Common myeloid progenitor, CD34-positive (primary cell): Measurements from ENCODE around the gene RBM26.

Experiments used
- CTCF ChIA-PET: fragments of 350-600 bp; sonication (Branson Sonifier 250); formaldehyde crosslinking; loops from one replicate; lab custom pipeline; 2021; ENCODE audit warnings: antibody characterized with exemption; lab: Charles Lee
- POLR2A ChIA-PET: fragments of 350-600 bp; sonication (Branson Sonifier 250); formaldehyde crosslinking; loops from one replicate; lab custom pipeline; 2021; ENCODE audit warnings: antibody characterized with exemption; lab: Charles Lee
- DNase-seq, 3 donors: peaks; one replicate each; pipeline versions ENCODE4 v3.0.0 to v3.0.0-alpha.2; 2013
- H3K27ac ChIP-seq, 2 experiments: 1 replicate in 1 of 2; 2 replicates in 1 of 2; pipeline ENCODE4 v1.7.0; 2013; ENCODE audit warnings: inconsistent platforms in 2 of 2, low read length in 2 of 2, mild to moderate bottlenecking in 2 of 2, low read depth in 1 of 2, moderate library complexity in 1 of 2; ENCODE audit not compliant: severe bottlenecking in 2 of 2, insufficient read depth in 1 of 2, poor library complexity in 1 of 2
- H3K27me3 ChIP-seq, 5 experiments: replicated peaks in 2 of 5; 1 replicate in 3 of 5; 2 replicates in 2 of 5; pipeline versions ENCODE4 v1.6.1 to v1.7.0; 2013; ENCODE audit warnings: low read length in 4 of 5, mild to moderate bottlenecking in 2 of 5, moderate library complexity in 2 of 5, inconsistent platforms in 1 of 5; ENCODE audit not compliant: insufficient read depth in 5 of 5, control insufficient read depth in 4 of 5
- H3K36me3 ChIP-seq, 4 experiments: 1 replicate in 2 of 4; 2 replicates in 2 of 4; pipeline versions ENCODE4 v1.6.1 to v1.7.0; 2013; ENCODE audit warnings: low read length in 3 of 4, control low read depth in 1 of 4, mild to moderate bottlenecking in 1 of 4; ENCODE audit not compliant: control insufficient read depth in 4 of 4, insufficient read depth in 4 of 4
- H3K4me1 ChIP-seq, 4 experiments: 1 replicate in 3 of 4; 2 replicates in 1 of 4; pipeline versions ENCODE4 v1.6.1 to v1.7.1; 2013; ENCODE audit warnings: low read length in 3 of 4, mild to moderate bottlenecking in 3 of 4, control low read depth in 1 of 4, inconsistent platforms in 1 of 4, moderate library complexity in 1 of 4; ENCODE audit not compliant: control insufficient read depth in 4 of 4, insufficient read depth in 4 of 4; ENCODE audit errors: control extremely low read depth in 1 of 4
- H3K4me3 ChIP-seq, 7 experiments: 1 replicate in 4 of 7; 2 replicates in 3 of 7; pipeline versions ENCODE4 v1.5.1 to v1.7.0; 2013; ENCODE audit warnings: mild to moderate bottlenecking in 7 of 7, low read length in 6 of 7, moderate library complexity in 6 of 7, inconsistent platforms in 2 of 7, low read depth in 2 of 7, control low read depth in 1 of 7; ENCODE audit not compliant: insufficient read depth in 4 of 7, control insufficient read depth in 1 of 7; ENCODE audit errors: extremely low read depth in 1 of 7
- H3K9me3 ChIP-seq, 5 experiments: 1 replicate in 4 of 5; 2 replicates in 1 of 5; pipeline versions ENCODE4 v1.6.1 to v1.7.1; 2013; ENCODE audit warnings: low read length in 4 of 5, mild to moderate bottlenecking in 2 of 5, inconsistent platforms in 1 of 5, low read depth in 1 of 5, moderate library complexity in 1 of 5; ENCODE audit not compliant: control insufficient read depth in 4 of 5, insufficient read depth in 2 of 5; ENCODE audit errors: control extremely low read depth in 1 of 5
- WGBS: methylation state at CpG from one replicate; pipeline ENCODE4 v1.1.5; 2013; ENCODE audit not compliant: insufficient coverage; 5-methylcytosine and 5-hydroxymethylcytosine counted together

The RBM26 gene

DNA sequence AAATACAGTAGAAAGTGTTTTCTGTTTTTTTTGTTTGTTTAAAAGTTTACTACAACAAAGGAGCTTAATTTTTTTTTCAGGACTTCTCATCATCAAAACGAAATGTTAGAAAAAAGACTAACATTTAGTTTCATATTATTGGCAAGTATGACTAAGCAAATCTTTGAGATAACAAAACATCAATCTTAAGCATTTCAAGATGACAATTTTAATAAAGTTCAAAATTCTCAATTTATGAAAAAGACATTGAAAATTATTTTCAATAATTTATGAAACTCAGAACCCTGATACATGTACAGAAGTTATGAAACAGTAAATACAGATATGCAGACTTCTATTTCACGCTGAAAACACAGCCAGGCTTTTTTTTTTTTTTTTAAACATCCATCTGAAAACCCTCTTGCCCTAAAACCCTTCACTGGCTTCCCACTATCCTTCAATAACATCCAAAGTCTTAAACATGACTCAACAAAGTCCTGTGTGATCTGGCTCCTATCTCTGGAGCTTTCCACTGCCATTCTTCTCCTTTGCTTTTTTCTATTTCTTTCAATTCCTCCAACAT is 3.9 kb downstream of the RBM26 start:
- no peak for DNase-seq
- Histone ChIP-seq H3K27me3 (no peaks in the 10 kb centered on the region), H3K9me3 (peaks cover 0 to 3% (median 0%) of the 10 kb centered on the region in 5 experiments), H3K27ac (peak overlapping the region in 1 of 2 experiments; percentile 15), H3K4me1 (peaks cover 37 to 56% (median 40%) of the 10 kb centered on the region in 4 experiments), H3K36me3 (peaks cover under 1 to 24% (median 11%) of the 10 kb centered on the region in 4 experiments), H3K4me3 (peak overlapping the region in 2 of 7 experiments; percentile 9 to 19)
- ChIA-PET POLR2A (interaction anchor here (0.7 kb wide), 1 partner anchor 27 kb away, joined by 3 read pairs; no protein-coding TSS in a partner anchor), CTCF (interaction anchor here (0.8 to 4.5 kb wide), 4 partner anchors 10 to 23 kb away, joined by 3 to 28 read pairs (median 4); no protein-coding TSS in a partner anchor)
- 80% methylated on average over 1 of the region's 2 CpGs for WGBS

DNA sequence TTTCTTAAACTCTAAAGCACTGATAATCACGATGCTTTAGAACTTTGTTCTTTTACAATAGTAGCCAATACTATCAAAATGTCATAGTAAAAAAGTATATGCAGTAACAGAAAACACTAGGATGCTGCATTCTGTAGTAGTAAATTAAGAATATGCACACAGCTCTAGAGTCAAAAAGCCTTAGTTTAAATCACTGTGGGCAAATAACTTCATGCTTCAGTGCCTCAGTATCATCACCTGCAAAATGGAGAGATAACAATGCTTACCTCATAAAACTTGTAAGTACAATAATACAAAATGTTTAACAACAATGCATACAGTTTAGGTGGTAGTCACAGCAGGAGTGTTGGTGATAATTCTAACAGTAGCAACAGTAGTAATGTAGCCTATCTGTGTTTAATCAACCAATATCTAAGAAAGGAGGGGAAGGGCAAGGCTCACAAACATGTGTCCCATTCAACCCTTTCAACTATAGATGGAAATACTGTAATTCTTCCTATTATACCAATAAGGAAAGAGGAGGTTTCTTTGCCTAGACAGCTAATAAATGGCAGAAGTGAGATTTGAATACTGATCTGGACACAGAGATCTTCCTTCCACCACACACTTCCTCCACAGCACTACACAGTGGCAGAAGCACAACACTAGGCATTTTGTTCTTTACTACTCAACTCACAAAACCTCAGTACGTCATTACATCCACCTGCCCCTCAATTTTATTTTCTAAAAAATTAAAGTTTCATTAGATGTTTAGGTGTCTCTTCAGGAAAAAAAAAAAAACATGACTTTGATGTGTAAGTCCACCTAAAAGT is 4.6 kb downstream of the RBM26 start:
- CTCF ChIA-PET: interaction anchor here (4.5 kb wide), 1 partner anchor 9 kb away, joined by 28 read pairs; no protein-coding TSS in a partner anchor
- H3K4me1 ChIP-seq: peaks cover 34 to 49% (median 36%) of the 10 kb centered on the region in 4 experiments
- no peak overlapping the region for H3K27ac ChIP-seq

DNA sequence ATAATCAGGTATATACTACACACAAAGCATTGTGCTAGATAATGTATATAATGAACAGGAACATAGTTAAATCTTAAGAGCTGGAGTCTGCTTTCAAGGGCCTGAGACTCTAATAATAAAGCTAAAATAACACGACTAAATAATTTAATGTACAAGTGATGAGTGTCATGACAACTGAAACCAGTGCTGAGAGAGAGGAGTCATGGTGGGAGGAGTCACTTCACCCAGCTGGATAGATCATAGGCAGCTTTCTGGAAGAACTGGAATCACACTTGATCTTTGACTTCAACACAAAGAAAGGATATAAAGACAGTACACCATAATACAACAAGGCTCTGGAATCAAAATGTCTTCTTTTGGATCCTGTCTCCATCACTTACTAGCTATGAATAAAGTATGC is 7.1 kb downstream of the RBM26 start:
- DNase-seq: peak in 1 of 3 donors; percentile 25
- Histone ChIP-seq H3K27me3 (no peaks in the 10 kb centered on the region), H3K4me3 (no peak overlapping the region), H3K9me3 (peaks cover 0 to 12% (median 0%) of the 10 kb centered on the region in 5 experiments), H3K27ac (no peak overlapping the region), H3K36me3 (peaks cover 8 to 51% (median 20%) of the 10 kb centered on the region in 4 experiments), H3K4me1 (peaks cover 26 to 42% (median 33%) of the 10 kb centered on the region in 4 experiments)
- POLR2A ChIA-PET: interaction anchor here (0.6 kb wide), 1 partner anchor 13 kb away, joined by 3 read pairs; no protein-coding TSS in a partner anchor
- WGBS: no CpG with 5 or more reads among the region's 1 CpG
- CTCF ChIA-PET: interaction anchor here (1.2 to 2.4 kb wide), 6 partner anchors 8 to 26 kb away, joined by 3 to 16 read pairs (median 4); no protein-coding TSS in a partner anchor

More for the DNA sequence above, 4.6 kb downstream of the RBM26 start:
- Histone ChIP-seq H3K4me3 (peak overlapping the region in 1 of 7 experiments; percentile 19), H3K36me3 (peaks cover 5 to 31% (median 14%) of the 10 kb centered on the region in 4 experiments), H3K27me3 (no peaks in the 10 kb centered on the region), H3K9me3 (peaks cover 0 to 8% (median 0%) of the 10 kb centered on the region in 5 experiments)
- POLR2A ChIA-PET: interaction anchor here (0.7 kb wide), 1 partner anchor 27 kb away, joined by 3 read pairs; no protein-coding TSS in a partner anchor
- DNase-seq: peak in 2 of 3 donors; percentile 26 to 46
- WGBS: no CpG with 5 or more reads among the region's 2 CpGs

DNA sequence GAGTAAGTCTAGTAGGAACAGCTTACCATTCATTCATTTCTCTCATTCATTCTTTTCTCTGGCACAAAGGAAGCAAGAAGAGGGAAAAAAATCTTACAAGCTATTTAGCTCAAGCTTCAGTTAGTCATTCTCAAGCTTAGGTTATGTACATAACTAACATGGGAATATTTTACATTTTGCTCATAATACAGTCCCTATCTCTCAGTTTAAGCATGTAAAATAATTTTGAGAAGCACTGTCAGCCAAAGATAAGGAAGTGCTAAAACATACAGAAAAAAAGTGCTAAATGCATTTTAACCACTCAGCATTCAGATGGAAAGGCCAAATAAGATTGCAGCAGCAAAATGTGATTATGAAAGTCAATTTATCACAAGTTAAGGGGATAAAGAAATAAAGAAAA is 7.9 kb downstream of the RBM26 start:
- DNase-seq: peak in 2 of 3 donors; percentile 36 to 63
- Histone ChIP-seq H3K27me3 (no peaks in the 10 kb centered on the region), H3K9me3 (peaks cover 0 to 12% (median 0%) of the 10 kb centered on the region in 5 experiments), H3K4me3 (no peak overlapping the region), H3K4me1 (peaks cover 22 to 42% (median 34%) of the 10 kb centered on the region in 4 experiments), H3K36me3 (peaks cover 8 to 52% (median 20%) of the 10 kb centered on the region in 4 experiments), H3K27ac (no peak overlapping the region)
- ChIA-PET POLR2A (no interaction called here), CTCF (interaction anchor here (1.0 to 2.4 kb wide), 6 partner anchors 9 to 26 kb away, joined by 3 to 16 read pairs (median 4); no protein-coding TSS in a partner anchor)

DNA sequence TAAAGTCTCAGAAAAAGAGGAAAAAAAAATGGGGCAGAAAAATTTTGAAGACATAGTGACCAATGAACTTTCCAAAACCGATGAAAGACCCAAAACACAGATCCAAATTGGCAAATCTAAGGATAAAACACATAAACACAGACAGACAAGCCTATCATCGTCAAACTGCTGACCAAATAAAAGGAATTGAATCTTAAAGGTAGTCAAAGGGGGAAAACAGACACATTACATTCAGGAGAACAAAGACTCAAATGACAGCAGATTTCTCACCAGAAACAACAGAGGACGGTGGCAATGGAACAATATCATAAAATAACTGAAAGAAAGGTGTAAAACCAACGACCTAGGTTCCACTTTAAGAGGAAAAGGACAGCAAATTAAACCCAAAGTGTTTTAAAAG is 10.2 kb downstream of the RBM26 start:
- no CpG with 5 or more reads among the region's 4 CpGs for WGBS
- peaks cover 9 to 31% (median 25%) of the 10 kb centered on the region in 4 experiments for H3K4me1 ChIP-seq
- H3K27me3 ChIP-seq: no peaks in the 10 kb centered on the region
- ChIA-PET POLR2A (no interaction called here), CTCF (no interaction called here)
- no peak overlapping the region for H3K27ac ChIP-seq
- peaks cover 0 to 12% (median 0%) of the 10 kb centered on the region in 5 experiments for H3K9me3 ChIP-seq
- peaks cover 5 to 60% (median 20%) of the 10 kb centered on the region in 4 experiments for H3K36me3 ChIP-seq
- peak in 2 of 3 donors; percentile 22 to 47 for DNase-seq
- H3K4me3 ChIP-seq: no peak overlapping the region

DNA sequence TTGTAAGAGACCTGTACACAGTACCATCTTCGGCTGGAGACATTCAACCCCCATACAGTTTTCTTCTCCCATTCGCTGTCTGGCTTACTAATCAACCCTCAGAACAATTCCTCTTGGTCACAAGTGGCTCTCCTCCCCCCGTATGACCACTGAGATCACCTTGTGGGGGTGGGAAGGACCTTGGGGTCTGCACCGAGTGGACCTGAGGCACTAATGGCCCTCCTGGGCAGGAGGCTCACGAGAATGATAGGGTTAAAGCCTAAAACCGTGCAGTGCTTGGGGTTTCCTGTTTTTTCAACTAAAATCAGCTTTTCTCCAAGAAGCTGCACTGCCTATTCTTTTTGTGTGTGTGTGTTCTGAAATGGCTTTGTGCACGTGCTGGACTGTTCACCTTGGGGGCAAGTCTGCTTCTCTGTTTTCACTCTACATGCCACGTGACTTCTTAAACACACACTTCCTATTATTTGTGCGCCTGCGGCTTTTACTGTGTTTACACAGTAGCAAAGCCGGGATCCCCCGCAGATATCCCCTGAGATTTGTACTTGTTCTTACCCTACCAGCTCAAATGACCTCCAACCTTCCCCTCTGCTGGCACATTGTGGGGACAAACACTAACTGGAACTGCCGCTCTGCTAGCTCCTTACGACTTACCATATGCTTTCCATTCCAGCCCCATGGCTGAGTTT is 12.3 kb downstream of the RBM26 start:
- Histone ChIP-seq H3K4me1 (peaks cover 12 to 32% (median 28%) of the 10 kb centered on the region in 4 experiments), H3K27ac (no peak overlapping the region), H3K27me3 (no peaks in the 10 kb centered on the region), H3K36me3 (peaks cover 0 to 43% (median 14%) of the 10 kb centered on the region in 4 experiments), H3K9me3 (peaks cover 0 to 12% (median 0%) of the 10 kb centered on the region in 5 experiments), H3K4me3 (peak overlapping the region in 5 of 7 experiments; percentile 3 to 32 (median 27))
- 31% methylated on average over 9 of the region's 14 CpGs for WGBS
- peak in 2 of 3 donors; percentile 58 to 71 for DNase-seq
- ChIA-PET CTCF (interaction anchor here (1.0 to 4.1 kb wide), 6 partner anchors 9 to 797 kb away, joined by 3 to 28 read pairs (median 4); partner anchors contain the start of gene RBM26), POLR2A (interaction anchor here (1.7 kb wide), 1 partner anchor 12 kb away, joined by 6 read pairs; the partner anchor contains the start of gene RBM26)
